T-helper 9 cell (primary cell): Measurements from ENCODE around the gene PLCL1.
"Not testable (repeated sequence)": the region's sequence is repeated elsewhere in the genome, so short reads cannot be mapped to it uniquely, and the experiment has no call there.

Experiments used
- DNase-seq: peaks from one replicate; pipeline ENCODE4 v3.0.0-alpha.2; 2020

The PLCL1 gene

GRCh38 chr2:198196556-198196955, 392.2 kb downstream of the PLCL1 start:
- DNase-seq = not testable (repeated sequence)
